Neuronal stem cell (in vitro differentiated cells): ENCODE measurements around the gene DGCR2.

ENCODE experiments used
- DNase-seq: peaks from one replicate; pipeline ENCODE4 v3.0.0-alpha.2; 2013; ENCODE audit warnings: low spot score
- H2AFZ ChIP-seq: one replicate; pipeline ENCODE4 v1.6.1; 2013; ENCODE audit warnings: mild to moderate bottlenecking, low read length, inconsistent platforms
- H2AK5ac ChIP-seq: 2 replicates; pipeline ENCODE4 v1.6.1; 2013; ENCODE audit warnings: low read depth, mild to moderate bottlenecking, inconsistent platforms, low read length, moderate library complexity, mixed read lengths
- H2BK120ac ChIP-seq: 2 replicates; pipeline ENCODE4 v1.6.1; 2013; ENCODE audit warnings: low read depth, mild to moderate bottlenecking, inconsistent platforms, low read length, moderate library complexity, mixed read lengths
- H2BK12ac ChIP-seq: one replicate; pipeline ENCODE4 v1.6.1; 2013; ENCODE audit warnings: low read length, inconsistent platforms
- H2BK15ac ChIP-seq: 2 replicates; pipeline ENCODE4 v1.6.1; 2013; ENCODE audit warnings: mild to moderate bottlenecking, low read length, inconsistent platforms, mixed read lengths
- H2BK5ac ChIP-seq: one replicate; pipeline ENCODE4 v1.6.1; 2013; ENCODE audit warnings: inconsistent platforms, mild to moderate bottlenecking, low read length, moderate library complexity
- H3K14ac ChIP-seq: one replicate; pipeline ENCODE4 v1.6.1; 2013; ENCODE audit warnings: low read length, inconsistent platforms
- H3K18ac ChIP-seq: 2 replicates; pipeline ENCODE4 v1.6.1; 2013; ENCODE audit warnings: low read length, inconsistent platforms
- H3K23ac ChIP-seq: 2 replicates; pipeline ENCODE4 v1.6.1; 2013; ENCODE audit warnings: low read depth, mild to moderate bottlenecking, mixed read lengths, low read length, inconsistent platforms; ENCODE audit not compliant: poor library complexity
- H3K27ac ChIP-seq: replicated peaks from 3 replicates; pipeline ENCODE4 v1.5.1; 2013; ENCODE audit warnings: low read length, inconsistent platforms
- H3K27me3 ChIP-seq, 3 experiments: 2 replicates each; pipeline ENCODE4 v1.6.1; 2013; ENCODE audit warnings: low read length in 3 of 3, mild to moderate bottlenecking in 2 of 3, inconsistent platforms in 1 of 3, low read depth in 1 of 3, mixed read lengths in 1 of 3, moderate library complexity in 1 of 3; ENCODE audit not compliant: control insufficient read depth in 3 of 3, insufficient read depth in 3 of 3
- H3K36me3 ChIP-seq, 2 donors: replicated peaks in 1 of 2; 2 replicates each; pipeline ENCODE4 v1.6.1; 2013; ENCODE audit warnings: low read length in 2 of 2; ENCODE audit not compliant: control insufficient read depth in 2 of 2, insufficient read depth in 2 of 2
- H3K4ac ChIP-seq: 2 replicates; pipeline ENCODE4 v1.6.1; 2013; ENCODE audit warnings: inconsistent platforms, mild to moderate bottlenecking, low read length, moderate library complexity
- H3K4me1 ChIP-seq, 2 donors: 1 replicate in 1 of 2; 2 replicates in 1 of 2; pipeline ENCODE4 v1.6.1; 2013; ENCODE audit warnings: low read length in 2 of 2, low read depth in 1 of 2; ENCODE audit not compliant: control insufficient read depth in 2 of 2, insufficient read depth in 1 of 2
- H3K4me2 ChIP-seq: one replicate; pipeline ENCODE4 v1.6.1; 2013; ENCODE audit warnings: mild to moderate bottlenecking, low read length, inconsistent platforms; ENCODE audit not compliant: insufficient read depth, poor library complexity, severe bottlenecking
- H3K4me3 ChIP-seq, 2 donors: 2 replicates each; pipeline ENCODE4 v1.5.1; 2013; ENCODE audit warnings: low read length in 2 of 2, mild to moderate bottlenecking in 2 of 2, inconsistent platforms in 1 of 2, moderate library complexity in 1 of 2
- H3K79me1 ChIP-seq: one replicate; pipeline ENCODE4 v1.6.1; 2013; ENCODE audit warnings: low read depth, mild to moderate bottlenecking, inconsistent platforms, low read length, moderate library complexity
- H3K9ac ChIP-seq: one replicate; pipeline ENCODE4 v1.6.1; 2013; ENCODE audit warnings: mild to moderate bottlenecking, low read depth, low read length, inconsistent platforms; ENCODE audit not compliant: poor library complexity
- H3K9me3 ChIP-seq, 2 donors: replicated peaks in 1 of 2; 2 replicates each; pipeline versions ENCODE3 to v1.6.1; 2013; ENCODE audit warnings: low read length in 2 of 2, mild to moderate bottlenecking in 2 of 2, inconsistent platforms in 1 of 2, low read depth in 1 of 2, mixed read lengths in 1 of 2, moderate library complexity in 1 of 2; ENCODE audit not compliant: control insufficient read depth in 2 of 2, insufficient read depth in 1 of 2
- H4K8ac ChIP-seq: one replicate; pipeline ENCODE4 v1.6.1; 2013; ENCODE audit warnings: low read depth, mild to moderate bottlenecking, inconsistent platforms, low read length, moderate library complexity
- H4K91ac ChIP-seq: one replicate; pipeline ENCODE4 v1.6.1; 2013; ENCODE audit warnings: low read length, low read depth, mild to moderate bottlenecking, inconsistent platforms; ENCODE audit not compliant: poor library complexity
- WGBS, 2 donors: extraction: QIAGEN DNeasy Blood & Tissue Kit; methylation state at CpG; one replicate each; pipeline ENCODE4 v1.1.7; 2013; ENCODE audit warnings: missing lambda C conversion rate in 2 of 2, mixed read lengths in 1 of 2; ENCODE audit not compliant: insufficient read length in 2 of 2, insufficient replicate concordance in 1 of 2; ENCODE audit errors: extremely low coverage in 2 of 2; 5-methylcytosine and 5-hydroxymethylcytosine counted together

The DGCR2 gene

GRCh38 chr22:19056951-19057401, 65.2 kb downstream of the DGCR2 start:
- Histone ChIP-seq H3K79me1 (peaks cover 3% of the 10 kb centered on the region), H2BK12ac (no peak overlapping the region), H3K18ac (no peak overlapping the region), H3K36me3 (peaks cover 36 to 94% of the 10 kb centered on the region in 2 donors), H4K8ac (no peak overlapping the region), H3K9ac (no peak overlapping the region), H2AFZ (no peak overlapping the region), H3K4me1 (no peaks in the 10 kb centered on the region), H2BK120ac (no peak overlapping the region), H3K14ac (no peak overlapping the region), H3K23ac (no peak overlapping the region), H3K4me3 (no peak overlapping the region), H2BK5ac (no peak overlapping the region), H3K4me2 (no peak overlapping the region), H3K4ac (no peak overlapping the region), H4K91ac (no peak overlapping the region), H3K9me3 (no peaks in the 10 kb centered on the region), H2AK5ac (no peak overlapping the region), H3K27me3 (no peaks in the 10 kb centered on the region), H2BK15ac (no peak overlapping the region), H3K27ac (no peak overlapping the region)
- WGBS, 2 donors = no CpG with 5 or more reads among the region's 13 CpGs
- no peak for DNase-seq

GRCh38 chr22:19055801-19056200, 66.4 kb downstream of the DGCR2 start:
- no peak overlapping the region for H3K14ac ChIP-seq
- H2BK120ac ChIP-seq = no peak overlapping the region
- WGBS, 2 donors = no CpG with 5 or more reads among the region's 17 CpGs
- no peaks in the 10 kb centered on the region for H3K4me1 ChIP-seq
- no peaks in the 10 kb centered on the region for H3K9me3 ChIP-seq
- H2BK12ac ChIP-seq = no peak overlapping the region
- H3K4me2 ChIP-seq = no peak overlapping the region
- H2BK15ac ChIP-seq = no peak overlapping the region
- peak overlapping the region; percentile 3 for H3K23ac ChIP-seq
- H3K4me3 ChIP-seq = no peak overlapping the region
- H3K4ac ChIP-seq = no peak overlapping the region
- H3K27me3 ChIP-seq = no peaks in the 10 kb centered on the region
- H4K91ac ChIP-seq = no peak overlapping the region
- no peak overlapping the region for H3K27ac ChIP-seq
- H2AFZ ChIP-seq = no peak overlapping the region
- H2BK5ac ChIP-seq = no peak overlapping the region
- H3K36me3 ChIP-seq = peaks cover 36 to 92% of the 10 kb centered on the region in 2 donors
- H3K9ac ChIP-seq = no peak overlapping the region
- no peak overlapping the region for H2AK5ac ChIP-seq
- no peak for DNase-seq
- H3K18ac ChIP-seq = no peak overlapping the region
- H4K8ac ChIP-seq = no peak overlapping the region
- peaks cover 3% of the 10 kb centered on the region for H3K79me1 ChIP-seq

- H3K27ac ChIP-seq = no peak overlapping the region
- no peak overlapping the region for H3K4ac ChIP-seq
- H3K9me3 ChIP-seq = no peaks in the 10 kb centered on the region
- H2AFZ ChIP-seq = no peak overlapping the region
- no peak overlapping the region for H4K8ac ChIP-seq
- H3K4me3 ChIP-seq = no peak overlapping the region
- no peak overlapping the region for H2BK12ac ChIP-seq
- H2BK15ac ChIP-seq = no peak overlapping the region
- WGBS, 2 donors = no CpG with 5 or more reads among the region's 4 CpGs
- H3K79me1 ChIP-seq = peaks cover 3% of the 10 kb centered on the region
- H3K4me1 ChIP-seq = no peaks in the 10 kb centered on the region
- no peak overlapping the region for H4K91ac ChIP-seq
- no peak overlapping the region for H3K9ac ChIP-seq
- H2BK5ac ChIP-seq = no peak overlapping the region
- H3K36me3 ChIP-seq = peaks cover 27 to 91% of the 10 kb centered on the region in 2 donors
- no peaks in the 10 kb centered on the region for H3K27me3 ChIP-seq
- H3K18ac ChIP-seq = no peak overlapping the region
- H3K14ac ChIP-seq = no peak overlapping the region
- no peak overlapping the region for H2AK5ac ChIP-seq
- no peak for DNase-seq
- no peak overlapping the region for H3K23ac ChIP-seq
- H2BK120ac ChIP-seq = no peak overlapping the region
- H3K4me2 ChIP-seq = no peak overlapping the region
These were observed 69.2 kb downstream of the DGCR2 start for GRCh38 chr22:19052941-19053541.

- no peak overlapping the region for H2BK12ac ChIP-seq
- H3K27ac ChIP-seq = no peak overlapping the region
- no peak overlapping the region for H2BK5ac ChIP-seq
- H4K8ac ChIP-seq = no peak overlapping the region
- no peak overlapping the region for H2BK15ac ChIP-seq
- no peak overlapping the region for H3K18ac ChIP-seq
- H3K9me3 ChIP-seq = no peaks in the 10 kb centered on the region
- no peak overlapping the region for H3K14ac ChIP-seq
- H3K4ac ChIP-seq = no peak overlapping the region
- no peak overlapping the region for H3K4me3 ChIP-seq
- WGBS, 2 donors = no CpG with 5 or more reads among the region's 10 CpGs
- no peaks in the 10 kb centered on the region for H3K27me3 ChIP-seq
- H3K4me1 ChIP-seq = no peaks in the 10 kb centered on the region
- H3K9ac ChIP-seq = no peak overlapping the region
- peaks cover 4% of the 10 kb centered on the region for H3K79me1 ChIP-seq
- H4K91ac ChIP-seq = no peak overlapping the region
- no peak for DNase-seq
- no peak overlapping the region for H2BK120ac ChIP-seq
- no peak overlapping the region for H2AK5ac ChIP-seq
- no peak overlapping the region for H3K4me2 ChIP-seq
- H2AFZ ChIP-seq = no peak overlapping the region
- peaks cover 32 to 91% of the 10 kb centered on the region in 2 donors for H3K36me3 ChIP-seq
- no peak overlapping the region for H3K23ac ChIP-seq
These were observed 70.7 kb downstream of the DGCR2 start for GRCh38 chr22:19051381-19052072.
